Effector memory CD4-positive, alpha-beta T cell (primary cell): ENCODE data around the gene GOLM1.

Source experiments
- DNase-seq, 3 donors: peaks; one replicate each; pipeline ENCODE4 v3.0.0-alpha.2; 2020
- H3K27ac ChIP-seq: 2 replicates; pipeline ENCODE4 v1.7.0; 2013; ENCODE audit warnings: mild to moderate bottlenecking, low read length, moderate library complexity; ENCODE audit not compliant: insufficient read depth, poor library complexity, severe bottlenecking
- H3K27me3 ChIP-seq: replicated peaks from 2 replicates; pipeline ENCODE4 v1.7.0; 2013; ENCODE audit warnings: mild to moderate bottlenecking, low read length; ENCODE audit not compliant: insufficient read depth, control insufficient read depth, poor library complexity, severe bottlenecking
- H3K36me3 ChIP-seq: 2 replicates; pipeline ENCODE4 v1.7.0; 2013; ENCODE audit warnings: mild to moderate bottlenecking, low read length, moderate library complexity; ENCODE audit not compliant: control insufficient read depth, insufficient read depth
- H3K4me1 ChIP-seq: 2 replicates; pipeline ENCODE4 v1.7.0; 2013; ENCODE audit warnings: low read length, mild to moderate bottlenecking; ENCODE audit not compliant: control insufficient read depth, insufficient read depth, poor library complexity, severe bottlenecking
- H3K4me3 ChIP-seq: 2 replicates; pipeline ENCODE4 v1.7.0; 2013; ENCODE audit warnings: low read length, low read depth, mild to moderate bottlenecking; ENCODE audit not compliant: insufficient read depth, poor library complexity, severe bottlenecking
- H3K9me3 ChIP-seq: 2 replicates; pipeline ENCODE4 v1.7.0; 2013; ENCODE audit warnings: mild to moderate bottlenecking, low read length, moderate library complexity; ENCODE audit not compliant: control insufficient read depth

Gene GOLM1

GRCh38 chr9:86046930-86047341, 52.4 kb downstream of the GOLM1 start:
- H3K27me3 ChIP-seq: peaks cover 3% of the 10 kb centered on the region
- DNase-seq: no peak
- H3K9me3 ChIP-seq: no peaks in the 10 kb centered on the region
- H3K36me3 ChIP-seq: no peaks in the 10 kb centered on the region
- H3K4me3 ChIP-seq: no peak overlapping the region
- H3K27ac ChIP-seq: no peak overlapping the region
- no peaks in the 10 kb centered on the region for H3K4me1 ChIP-seq

GRCh38 chr9:86046071-86046636, 53.2 kb downstream of the GOLM1 start:
- H3K36me3 ChIP-seq: no peaks in the 10 kb centered on the region
- no peak overlapping the region for H3K4me3 ChIP-seq
- no peak overlapping the region for H3K27ac ChIP-seq
- peaks cover 3% of the 10 kb centered on the region for H3K27me3 ChIP-seq
- H3K9me3 ChIP-seq: no peaks in the 10 kb centered on the region
- no peaks in the 10 kb centered on the region for H3K4me1 ChIP-seq
- no peak for DNase-seq

DNA sequence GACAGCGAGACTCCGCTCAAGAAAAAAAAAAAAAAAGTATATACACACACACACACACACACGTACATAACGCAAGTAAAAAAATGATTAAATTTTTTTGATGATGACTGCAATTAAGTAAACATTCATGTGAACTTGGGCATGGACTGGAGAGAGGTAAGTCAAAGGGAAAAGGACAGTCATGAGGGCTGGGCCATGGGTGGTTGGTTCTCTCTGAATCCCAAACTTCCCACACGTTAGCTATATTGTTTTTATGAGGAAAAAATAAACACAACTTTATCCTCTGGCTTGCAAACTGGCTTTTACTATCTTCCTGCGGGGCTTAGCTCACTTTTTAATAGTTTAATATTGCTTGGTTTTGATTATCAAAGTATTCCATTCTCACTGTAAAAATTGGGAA, 53.7 kb downstream of the GOLM1 start:
- Histone ChIP-seq H3K27ac (no peak overlapping the region), H3K9me3 (no peaks in the 10 kb centered on the region), H3K36me3 (no peaks in the 10 kb centered on the region), H3K27me3 (peaks cover 3% of the 10 kb centered on the region), H3K4me1 (no peaks in the 10 kb centered on the region), H3K4me3 (no peak overlapping the region)
- no peak for DNase-seq

DNA sequence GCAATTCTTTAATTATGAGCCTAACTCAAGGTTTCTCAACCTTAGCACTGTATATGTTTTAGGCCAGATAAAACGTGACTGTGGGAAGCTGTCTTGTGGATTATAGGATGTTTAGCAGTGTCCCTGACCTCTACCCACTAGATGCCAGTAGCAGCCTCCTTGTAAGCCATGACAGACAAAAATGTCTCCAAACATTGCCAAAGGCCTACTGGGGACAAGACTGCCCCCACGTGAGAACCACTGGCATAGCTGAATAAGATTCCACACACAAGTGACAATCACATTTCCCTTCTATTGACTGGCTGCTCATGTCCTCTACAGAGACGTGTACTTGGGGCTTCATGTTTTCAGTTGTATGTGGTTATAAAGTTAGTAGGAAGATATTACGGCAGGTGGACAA, 55.4 kb downstream of the GOLM1 start:
- DNase-seq: no peak
- Histone ChIP-seq H3K9me3 (no peaks in the 10 kb centered on the region), H3K27me3 (peaks cover 3% of the 10 kb centered on the region), H3K4me1 (no peaks in the 10 kb centered on the region), H3K36me3 (no peaks in the 10 kb centered on the region), H3K4me3 (no peak overlapping the region), H3K27ac (no peak overlapping the region)

DNA sequence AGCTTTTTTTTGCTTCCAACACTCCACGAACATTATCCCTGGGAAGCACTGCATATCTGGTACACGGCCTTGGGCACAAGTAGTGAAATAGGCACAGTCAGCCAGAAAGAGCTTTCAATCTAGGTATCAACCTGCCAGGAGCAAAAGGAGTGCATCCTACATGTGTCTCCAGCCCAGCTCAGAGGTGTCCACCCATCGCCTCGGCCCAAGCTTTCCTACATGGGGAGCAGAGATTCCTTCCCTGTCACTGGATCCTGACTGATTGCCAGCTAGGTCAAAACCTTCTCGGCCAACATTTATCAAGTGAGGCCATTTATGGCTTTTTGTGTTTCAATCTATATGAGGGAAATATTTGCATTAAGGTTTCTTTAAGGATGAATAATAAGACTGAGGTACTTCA, 55.8 kb downstream of the GOLM1 start:
- no peak overlapping the region for H3K27ac ChIP-seq
- no peaks in the 10 kb centered on the region for H3K36me3 ChIP-seq
- peaks cover 3% of the 10 kb centered on the region for H3K27me3 ChIP-seq
- no peak overlapping the region for H3K4me3 ChIP-seq
- H3K9me3 ChIP-seq: no peaks in the 10 kb centered on the region
- no peak for DNase-seq
- no peaks in the 10 kb centered on the region for H3K4me1 ChIP-seq

DNA sequence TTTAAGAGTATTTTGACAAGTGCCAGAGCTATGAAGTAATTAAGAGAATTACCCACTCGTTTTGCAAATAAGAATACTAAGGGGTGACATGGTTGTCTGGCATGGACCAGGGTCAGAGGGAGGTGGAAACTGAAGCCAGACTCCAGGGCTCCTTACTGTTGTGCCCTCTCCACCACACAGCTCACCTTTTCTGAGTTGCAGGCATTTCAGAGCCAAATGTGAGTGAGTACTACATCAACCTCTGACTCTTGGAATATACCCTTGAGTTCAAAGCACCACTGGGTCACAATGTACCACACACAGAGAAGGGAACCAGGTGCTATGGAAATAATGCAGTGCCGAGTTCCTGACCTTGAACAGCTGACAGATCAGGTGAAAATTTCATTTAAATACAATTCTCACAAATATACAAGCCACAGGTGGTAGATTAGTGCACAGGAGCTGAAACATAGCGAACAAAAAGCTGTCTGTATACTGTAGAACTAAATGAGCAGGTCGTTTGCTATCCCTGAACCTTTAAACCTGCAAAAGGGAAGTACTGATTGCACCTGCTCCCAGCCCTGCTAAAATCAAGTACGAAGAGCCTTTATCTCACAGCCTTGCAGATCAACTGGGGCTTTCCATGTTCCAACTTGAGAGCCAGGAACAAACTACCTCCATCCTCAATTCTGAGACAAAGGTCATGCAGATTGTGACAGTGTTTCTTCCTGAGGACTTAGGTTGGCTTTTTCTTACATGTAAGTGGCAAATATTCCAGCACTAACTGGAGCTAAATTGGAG, 57.0 kb downstream of the GOLM1 start:
- Histone ChIP-seq H3K9me3 (no peaks in the 10 kb centered on the region), H3K4me3 (no peak overlapping the region), H3K4me1 (no peaks in the 10 kb centered on the region), H3K36me3 (no peaks in the 10 kb centered on the region), H3K27ac (no peak overlapping the region), H3K27me3 (peaks cover 3% of the 10 kb centered on the region)
- no peak for DNase-seq

GRCh38 chr9:86041311-86041741, 58.0 kb downstream of the GOLM1 start:
- Histone ChIP-seq H3K4me3 (no peak overlapping the region), H3K27ac (no peak overlapping the region), H3K27me3 (peaks cover 3% of the 10 kb centered on the region), H3K9me3 (no peaks in the 10 kb centered on the region), H3K4me1 (no peaks in the 10 kb centered on the region), H3K36me3 (no peaks in the 10 kb centered on the region)
- no peak for DNase-seq

DNA sequence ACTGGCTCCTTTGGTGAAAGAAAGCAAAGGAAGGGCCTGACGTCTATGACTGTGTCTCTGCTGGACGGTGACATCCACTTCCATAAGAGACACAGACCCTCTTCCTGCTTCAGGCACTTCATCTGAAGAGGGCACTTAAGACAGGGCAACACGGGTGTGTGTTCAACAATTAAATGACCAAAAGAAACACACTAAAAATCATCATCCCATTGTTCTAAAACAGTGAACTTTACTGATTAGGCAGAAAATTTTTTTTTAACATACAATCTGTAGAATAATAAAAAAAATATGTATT, 58.5 kb downstream of the GOLM1 start:
- no peaks in the 10 kb centered on the region for H3K4me1 ChIP-seq
- no peak for DNase-seq
- no peaks in the 10 kb centered on the region for H3K36me3 ChIP-seq
- H3K4me3 ChIP-seq: no peak overlapping the region
- H3K27ac ChIP-seq: no peak overlapping the region
- H3K27me3 ChIP-seq: peaks cover 3% of the 10 kb centered on the region
- H3K9me3 ChIP-seq: no peaks in the 10 kb centered on the region

- DNase-seq: no peak
- Histone ChIP-seq H3K36me3 (no peaks in the 10 kb centered on the region), H3K27me3 (peaks cover 3% of the 10 kb centered on the region), H3K9me3 (no peaks in the 10 kb centered on the region), H3K27ac (no peak overlapping the region), H3K4me3 (no peak overlapping the region), H3K4me1 (no peaks in the 10 kb centered on the region)
These were observed 59.1 kb downstream of the GOLM1 start for GRCh38 chr9:86039991-86040860.

DNA sequence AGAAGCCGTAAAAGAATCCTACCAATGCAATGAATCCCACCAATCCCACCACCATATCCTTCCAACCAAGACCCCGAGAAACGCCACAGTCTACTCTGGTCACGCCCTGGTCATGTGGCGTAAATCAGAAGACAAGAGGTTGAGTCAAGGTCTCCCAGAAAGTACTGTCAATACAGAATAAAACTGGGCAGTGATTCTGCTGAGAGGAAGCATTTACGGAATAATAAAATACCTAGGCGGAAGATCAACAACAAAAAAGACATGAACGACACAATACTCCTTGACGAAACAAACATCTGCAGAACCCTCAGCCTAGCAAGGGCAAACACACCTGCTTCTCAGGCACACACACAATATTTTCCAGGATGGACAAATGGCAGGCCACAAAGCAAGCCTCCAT, 62.8 kb downstream of the GOLM1 start:
- no peaks in the 10 kb centered on the region for H3K9me3 ChIP-seq
- H3K27ac ChIP-seq: no peak overlapping the region
- H3K36me3 ChIP-seq: no peaks in the 10 kb centered on the region
- no peak for DNase-seq
- no peaks in the 10 kb centered on the region for H3K4me1 ChIP-seq
- no peak overlapping the region for H3K4me3 ChIP-seq
- H3K27me3 ChIP-seq: no peaks in the 10 kb centered on the region
